HG02852 (cell line): ENCODE data around the gene FOXD4L6.
"Not testable (repeated sequence)": the region's sequence is repeated elsewhere in the genome, so short reads cannot be mapped to it uniquely, and the experiment has no call there.

Experiments used
- ATAC-seq: cut with Tn5 transposase; IDR thresholded peaks from one replicate; pipeline ENCODE4 v1.9.1; 2021; ENCODE audit warnings: mild to moderate bottlenecking, moderate library complexity; ENCODE audit not compliant: unreplicated experiment

FOXD4L6 gene

GRCh38 chr9:41104542-41104941 is 23.9 kb downstream of the FOXD4L6 start:
- not testable (repeated sequence) for ATAC-seq

GRCh38 chr9:41100508-41100907 is 28.0 kb downstream of the FOXD4L6 start:
- not testable (repeated sequence) for ATAC-seq

- ATAC-seq: not testable (repeated sequence)
Observed at GRCh38 chr9:41098759-41099158, 29.7 kb downstream of the FOXD4L6 start.

- not testable (repeated sequence) for ATAC-seq
Observed at GRCh38 chr9:41095060-41095459, 33.4 kb downstream of the FOXD4L6 start.

- not testable (repeated sequence) for ATAC-seq
Observed at GRCh38 chr9:41094010-41094773, 34.3 kb downstream of the FOXD4L6 start.

GRCh38 chr9:41090922-41091321 is 37.6 kb downstream of the FOXD4L6 start:
- not testable (repeated sequence) for ATAC-seq

- ATAC-seq: not testable (repeated sequence)
Observed at GRCh38 chr9:41090386-41090785, 38.1 kb downstream of the FOXD4L6 start.

GRCh38 chr9:41088450-41089059 is 39.9 kb downstream of the FOXD4L6 start:
- peak; percentile 69 for ATAC-seq

GRCh38 chr9:41087929-41088328 is 40.6 kb downstream of the FOXD4L6 start:
- not testable (repeated sequence) for ATAC-seq

- not testable (repeated sequence) for ATAC-seq
Observed at GRCh38 chr9:41087157-41087780, 41.2 kb downstream of the FOXD4L6 start.

- not testable (repeated sequence) for ATAC-seq
Observed at GRCh38 chr9:41086685-41087084, 41.8 kb downstream of the FOXD4L6 start.

GRCh38 chr9:41086215-41086614 is 42.3 kb downstream of the FOXD4L6 start:
- ATAC-seq: not testable (repeated sequence)

- ATAC-seq: not testable (repeated sequence)
Observed at GRCh38 chr9:41082358-41082757, 46.1 kb downstream of the FOXD4L6 start.

GRCh38 chr9:41079464-41079863 is 49.0 kb downstream of the FOXD4L6 start:
- ATAC-seq: not testable (repeated sequence)

- not testable (repeated sequence) for ATAC-seq
Observed at GRCh38 chr9:41077586-41077985, 50.9 kb downstream of the FOXD4L6 start.
